Hematopoietic multipotent progenitor cell treated with erythropoietin and hydrocortisone succinate and interleukin-3 and kit ligand, for 8 days (in vitro differentiated cells): ENCODE results near the gene FBXW2.
A peak's percentile ranks its signal among the peaks of the same experiment; 100 is the strongest.
"Not testable (repeated sequence)": the region's sequence is repeated elsewhere in the genome, so short reads cannot be mapped to it uniquely, and the experiment has no call there.

Experiments used
- DNase-seq: peaks from one replicate; pipeline ENCODE4 v3.0.0-alpha.2; 2015

The FBXW2 gene

DNA sequence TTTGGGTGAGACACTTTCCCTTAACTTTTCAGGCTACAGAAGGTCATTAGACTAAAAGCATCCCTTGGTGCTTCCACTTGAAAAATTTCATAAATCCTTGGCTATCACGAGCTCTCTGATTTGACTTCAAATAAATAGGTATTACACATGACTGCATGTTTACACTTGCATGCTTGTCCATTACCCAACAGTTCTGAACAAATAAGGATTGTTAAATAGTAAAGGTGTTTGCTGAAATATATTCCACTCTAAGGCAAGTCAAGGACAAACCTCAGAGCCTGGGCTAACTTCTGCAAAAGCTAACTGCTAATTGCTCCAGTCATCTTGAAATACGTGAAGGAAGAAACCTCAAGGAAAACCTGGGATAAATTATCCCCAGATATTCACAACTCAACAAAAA, 14.5 kb downstream of the FBXW2 start:
- no peak for DNase-seq

- DNase-seq, result no peak
Measured at GRCh38 chr9:120777229-120777628, 16.0 kb downstream of the FBXW2 start.

DNA sequence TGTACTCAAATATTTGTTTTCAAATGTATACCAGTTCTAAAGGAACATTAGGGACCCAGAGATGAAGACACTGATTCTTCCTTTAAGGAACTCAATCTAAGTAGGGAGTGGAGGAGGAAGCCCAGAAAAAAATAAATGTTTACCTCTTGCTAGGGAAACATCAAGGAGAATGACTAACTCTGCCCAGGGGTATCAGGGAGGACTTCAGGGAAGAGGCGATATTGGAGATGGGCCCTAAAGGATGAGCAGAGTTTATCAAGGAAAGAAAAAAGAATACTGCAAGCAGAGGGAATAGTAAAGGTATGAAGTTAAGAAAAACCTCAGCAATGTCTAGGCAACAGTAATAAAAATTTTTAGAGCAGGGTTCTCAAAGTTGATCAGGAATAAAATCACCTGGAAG, 16.4 kb downstream of the FBXW2 start:
- DNase-seq, result no peak

DNA sequence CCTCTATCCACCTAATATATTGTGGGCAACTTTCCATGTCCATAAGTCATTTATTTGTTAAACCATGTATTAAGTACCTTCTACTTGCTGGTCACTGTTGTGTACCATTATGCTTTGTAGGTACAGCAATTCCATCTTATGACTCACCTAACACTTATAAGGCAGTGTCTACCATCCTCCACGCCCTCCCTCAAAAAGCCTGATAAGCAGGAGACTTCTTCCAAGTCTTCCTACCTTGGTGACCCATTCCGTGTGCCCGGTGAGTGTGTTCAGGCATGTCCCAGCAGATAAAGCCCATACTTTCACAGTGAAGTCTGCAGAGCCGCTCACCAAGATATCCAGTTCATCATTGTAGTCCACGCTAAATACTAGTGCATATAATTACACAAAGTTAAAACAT, 17.4 kb downstream of the FBXW2 start:
- peak; percentile 55 for DNase-seq

GRCh38 chr9:120774719-120775118, 18.5 kb downstream of the FBXW2 start:
- no peak for DNase-seq

GRCh38 chr9:120773256-120773655, 20.0 kb downstream of the FBXW2 start:
- no peak for DNase-seq

GRCh38 chr9:120770931-120771330, 22.3 kb downstream of the FBXW2 start:
- DNase-seq, result no peak

GRCh38 chr9:120768886-120769285, 24.3 kb downstream of the FBXW2 start:
- DNase-seq, result no peak

DNA sequence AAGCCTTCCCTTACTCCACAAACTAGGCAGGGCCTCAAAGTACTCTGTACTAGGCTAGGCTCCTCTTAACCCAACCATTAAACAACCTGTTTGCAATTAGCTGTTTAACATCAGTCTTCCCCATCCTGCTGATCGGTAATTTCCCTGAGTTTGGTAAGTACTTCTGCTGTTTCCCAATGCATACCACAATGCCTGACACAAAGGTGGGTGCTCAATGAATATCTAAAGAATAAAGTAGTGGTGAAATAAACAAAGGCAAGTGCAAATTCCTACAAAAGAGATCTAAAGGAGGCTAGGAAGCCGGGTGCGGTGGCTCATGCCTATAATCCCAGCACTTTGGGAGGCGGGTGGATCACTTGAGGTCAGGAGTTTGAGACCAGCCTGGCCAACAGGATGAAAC, 25.0 kb downstream of the FBXW2 start:
- no peak for DNase-seq

DNA sequence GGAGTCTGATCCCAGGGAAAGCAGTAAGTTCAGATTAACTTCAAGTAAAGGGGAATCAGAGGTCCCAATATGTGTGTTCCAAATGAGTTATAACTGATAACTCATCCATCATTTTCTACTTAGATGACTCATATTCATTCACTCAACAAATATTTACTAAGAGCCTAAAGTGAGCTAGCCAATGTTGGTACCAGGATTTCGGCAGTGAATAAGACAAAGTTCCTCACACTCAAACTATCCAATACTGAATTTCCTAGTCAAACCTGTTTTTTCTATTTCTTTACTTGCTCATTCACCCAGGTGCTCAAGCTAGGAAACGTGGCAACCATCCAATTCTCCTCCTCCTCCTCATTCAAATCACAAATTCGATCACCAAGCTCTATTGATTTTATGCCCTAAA, 25.8 kb downstream of the FBXW2 start:
- peak; percentile 25 for DNase-seq

- peak; percentile 11 for DNase-seq
Measured at GRCh38 chr9:120765910-120766425, 27.2 kb downstream of the FBXW2 start.

DNA sequence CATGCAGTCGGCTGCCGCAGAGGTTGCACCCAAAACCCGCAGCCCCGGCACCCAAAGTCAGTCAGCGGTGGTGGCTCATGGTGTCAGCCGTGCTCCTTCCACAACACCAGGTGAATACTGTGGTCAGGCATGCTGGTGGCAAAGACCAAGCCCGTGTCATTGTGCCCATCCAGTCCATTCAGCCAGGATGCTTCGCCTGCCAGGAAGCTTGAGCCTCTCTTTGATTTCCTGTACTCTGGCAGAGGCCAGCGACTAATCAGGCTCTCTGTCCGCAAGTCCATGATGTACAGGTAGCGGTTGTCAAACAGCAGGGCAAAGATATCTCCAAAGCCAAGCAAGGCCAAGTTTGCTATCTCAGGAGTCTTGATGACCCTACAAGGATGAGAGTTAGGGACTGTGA, 28.7 kb downstream of the FBXW2 start:
- DNase-seq, result no peak

- no peak for DNase-seq
Measured at GRCh38 chr9:120761006-120761405, 32.2 kb downstream of the FBXW2 start.

DNA sequence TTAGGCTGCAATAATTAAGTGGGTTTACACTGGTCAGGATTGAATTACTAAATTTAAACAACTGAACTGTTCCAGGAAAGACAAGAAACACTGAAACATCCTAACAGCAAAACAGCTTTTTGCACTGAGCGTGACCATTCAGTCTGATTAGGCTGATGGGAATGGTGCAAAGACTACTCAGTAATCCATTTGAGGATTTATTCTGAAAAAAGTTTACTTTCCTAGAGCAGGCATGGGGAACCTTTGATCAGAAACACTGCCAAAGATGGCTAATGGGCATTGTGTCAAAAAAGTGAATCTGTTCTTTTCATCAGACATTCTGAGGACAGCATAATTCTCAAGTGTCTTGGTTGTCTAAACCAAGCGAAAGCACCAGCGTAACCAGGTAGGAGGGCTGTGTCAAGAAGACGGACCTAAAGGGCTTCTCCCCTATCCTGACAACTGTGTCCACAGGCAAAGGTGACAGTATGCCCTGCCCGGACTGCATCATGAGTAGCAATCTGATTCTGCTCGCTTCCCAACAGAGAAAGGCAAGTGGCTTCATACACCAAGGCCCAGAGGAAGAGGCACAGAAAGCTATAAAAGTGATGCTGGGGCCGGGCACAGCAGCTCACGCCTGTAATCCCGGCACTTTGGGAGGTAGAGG, 33.3 kb downstream of the FBXW2 start:
- DNase-seq, result no peak

GRCh38 chr9:120758544-120758943, 34.7 kb downstream of the FBXW2 start:
- no peak for DNase-seq

- DNase-seq, result peak; percentile 29
Measured at GRCh38 chr9:120757026-120757913, 35.9 kb downstream of the FBXW2 start.

GRCh38 chr9:120756531-120756930, 36.7 kb downstream of the FBXW2 start:
- DNase-seq, result no peak

GRCh38 chr9:120755810-120756434, 37.3 kb downstream of the FBXW2 start:
- DNase-seq, result peak; percentile 76

DNA sequence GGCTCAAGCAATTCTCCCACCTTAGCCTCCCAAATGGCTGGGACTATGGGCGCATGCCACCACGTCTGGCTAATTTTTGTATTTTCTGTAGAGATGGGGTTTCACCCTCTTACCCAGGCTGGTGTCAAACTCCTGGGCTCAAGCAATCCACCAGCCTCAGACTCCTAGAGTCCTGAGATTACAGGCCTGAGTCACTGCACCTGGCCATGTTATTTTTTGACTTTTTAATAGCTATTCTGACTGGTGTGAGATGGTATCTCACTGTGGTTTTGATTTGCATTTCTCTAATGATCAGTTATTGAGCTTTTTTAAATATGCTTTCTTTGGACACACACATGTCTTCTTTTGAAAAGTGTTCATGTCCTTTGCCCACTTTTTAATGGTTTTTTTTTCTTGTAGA, 38.2 kb downstream of the FBXW2 start:
- DNase-seq, result no peak

DNA sequence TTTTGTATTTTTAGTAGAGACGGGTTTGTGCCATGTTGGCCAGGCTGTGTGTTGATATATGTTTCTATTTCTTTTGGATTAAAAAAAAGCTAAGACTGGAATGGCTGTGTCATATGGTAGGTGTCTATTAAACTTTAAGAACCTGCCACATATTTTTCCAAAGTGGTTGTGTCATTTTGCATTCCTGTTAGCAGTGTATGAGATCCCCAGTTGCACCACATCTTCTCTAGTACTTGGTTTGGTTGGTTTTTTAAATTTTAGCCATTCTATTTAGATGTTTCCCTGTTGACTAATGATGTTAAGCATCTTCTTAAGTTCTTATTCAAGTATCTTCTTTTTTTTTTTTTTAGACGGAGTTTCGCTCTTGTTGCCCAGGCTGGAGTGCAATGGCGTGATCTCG, 42.8 kb downstream of the FBXW2 start:
- DNase-seq, result no peak

GRCh38 chr9:120746366-120746765, 46.9 kb downstream of the FBXW2 start:
- DNase-seq, result not testable (repeated sequence)

DNA sequence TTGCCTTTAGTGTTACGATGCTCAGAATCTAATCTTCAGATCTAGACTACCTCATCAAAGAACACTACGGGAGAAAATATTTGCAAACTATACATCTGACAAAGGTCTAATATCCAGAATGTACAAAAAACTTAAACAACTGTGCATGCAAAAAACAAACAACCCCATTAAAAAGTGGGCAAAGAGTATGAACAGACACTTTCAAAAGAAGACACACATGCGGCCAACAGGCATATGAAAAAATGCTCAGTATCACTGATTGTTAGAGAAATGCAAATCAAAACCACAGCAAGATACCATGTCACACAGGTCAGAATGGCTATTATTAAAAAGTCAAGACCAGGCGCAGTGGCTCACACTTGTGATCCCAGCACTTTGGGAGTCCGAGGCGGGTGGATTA, 47.9 kb downstream of the FBXW2 start:
- no peak for DNase-seq

GRCh38 chr9:120742951-120743416, 50.2 kb downstream of the FBXW2 start:
- peak; percentile 74 for DNase-seq

DNA sequence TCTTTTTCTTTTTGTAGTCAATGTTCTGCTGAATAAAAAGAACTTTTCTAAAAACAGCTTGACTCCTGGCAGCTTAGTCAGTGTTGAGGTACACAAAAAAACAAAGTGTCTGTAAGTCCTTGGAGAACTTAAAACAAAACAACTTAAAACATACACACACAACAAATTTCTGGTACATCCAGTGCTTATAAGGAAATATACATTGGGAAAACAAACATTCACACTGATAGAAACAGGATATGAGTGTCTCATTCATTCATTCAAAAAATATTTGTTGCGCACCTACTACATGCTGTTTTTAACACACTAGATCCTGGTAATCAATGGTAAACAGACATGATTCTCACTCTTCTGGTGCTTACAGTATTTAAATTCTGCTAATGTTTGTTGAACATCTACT, 51.5 kb downstream of the FBXW2 start:
- no peak for DNase-seq
